ENCODE results near the gene MAFF. TPM values are rescaled to one million over a fixed set of nuclear protein-coding genes. Genes with fewer than 3 reads are reported as not detected.
A peak's percentile ranks its signal among the peaks of the same experiment; 100 is the strongest.

The MAFF gene
- total and polyA plus RNA-seq, 9 of the 15 experiments (the other 6 are each of a cell fraction or from before 2014, with no cell fraction given) = 0.51 to 8.0 (median 5.4) TPM

- H3K4me1 ChIP-seq (replicated peaks in 1 of 2; ENCODE audit: control insufficient read depth in 2 of 2, insufficient read depth in 2 of 2, low read length in 2 of 2) = peaks cover 0 to 24% of the 10 kb centered on the region in 2 experiments; a peak in 2 of 5 replicates
- no peak overlapping the region for H3K4me2 ChIP-seq (ENCODE audit: insufficient read depth, low read length)
- ChIA-PET CTCF (ENCODE audit: low intra/inter-chr PET ratio) (no interaction called here), POLR2A (interaction anchor here (0.7 to 1.2 kb wide), 3 partner anchors 12 to 107 kb away, joined by 3 to 4 read pairs (median 4); no protein-coding TSS in a partner anchor)
- H3K4me3 ChIP-seq = no peak overlapping the region
- H3K9ac ChIP-seq (ENCODE audit: insufficient read depth in 1 of 2, low read depth in 2 of 2, low read length in 2 of 2) = no peak overlapping the region
- FAIRE-seq (no peak), ATAC-seq (no peak), DNase-seq (ENCODE audit: extremely low read depth in 1 of 4, low spot score in 3 of 4) (no peak)
- TF ChIP-seq IRF2 (CRISPR knock-in tag; IDR thresholded peaks at IDR 0.05) = no peak
- no peak for TF ChIP-seq BMI1 (IDR thresholded peaks at IDR 0.05; ENCODE audit: low read length)
- TF ChIP-seq MAFF (IDR thresholded peaks at IDR 0.05; ENCODE audit: low read length) = no peak
- no peak for TF ChIP-seq ZEB2 (IDR thresholded peaks at IDR 0.05)
- H3K27me3 ChIP-seq (ENCODE audit: control insufficient read depth in 2 of 2, insufficient read depth in 2 of 2, low read length in 2 of 2) = no peaks in the 10 kb centered on the region
- WGBS (ENCODE audit: insufficient coverage, low coverage, missing lambda C conversion rate) = 90% methylated on average over 2 of the region's 8 CpGs
- no peak overlapping the region for H2AFZ ChIP-seq (ENCODE audit: low read depth, low read length)
- in situ Hi-C loops (cut with MboI) (no loop called here), intact Hi-C loops (cut with micrococcal nuclease) (no loop called here)
- no TSS peak for BruUV-seq (replicated peaks)
- H4K20me1 ChIP-seq (replicated peaks; ENCODE audit: control insufficient read depth, insufficient read depth, low read length) = no peaks in the 10 kb centered on the region
- no peaks in the 10 kb centered on the region for H3K9me1 ChIP-seq (ENCODE audit: control insufficient read depth, insufficient read depth, low read length)
- H3K9me3 ChIP-seq (replicated peaks; ENCODE audit: control insufficient read depth, insufficient read depth, low read depth, low read length) = no peaks in the 10 kb centered on the region
- no peak overlapping the region for H3K27ac ChIP-seq (ENCODE audit: extremely low read depth, low read depth, low read length)
- H3K79me2 ChIP-seq (ENCODE audit: control insufficient read depth, insufficient read depth, low read length) = no peaks in the 10 kb centered on the region
- peaks cover 5% of the 10 kb centered on the region; the same call in 2 of the 3 replicates for H3K36me3 ChIP-seq (ENCODE audit: control insufficient read depth, insufficient read depth, low read length)
Observed at GRCh38 chr22:38220163-38220562, 18.4 kb downstream of the MAFF start.

DNA sequence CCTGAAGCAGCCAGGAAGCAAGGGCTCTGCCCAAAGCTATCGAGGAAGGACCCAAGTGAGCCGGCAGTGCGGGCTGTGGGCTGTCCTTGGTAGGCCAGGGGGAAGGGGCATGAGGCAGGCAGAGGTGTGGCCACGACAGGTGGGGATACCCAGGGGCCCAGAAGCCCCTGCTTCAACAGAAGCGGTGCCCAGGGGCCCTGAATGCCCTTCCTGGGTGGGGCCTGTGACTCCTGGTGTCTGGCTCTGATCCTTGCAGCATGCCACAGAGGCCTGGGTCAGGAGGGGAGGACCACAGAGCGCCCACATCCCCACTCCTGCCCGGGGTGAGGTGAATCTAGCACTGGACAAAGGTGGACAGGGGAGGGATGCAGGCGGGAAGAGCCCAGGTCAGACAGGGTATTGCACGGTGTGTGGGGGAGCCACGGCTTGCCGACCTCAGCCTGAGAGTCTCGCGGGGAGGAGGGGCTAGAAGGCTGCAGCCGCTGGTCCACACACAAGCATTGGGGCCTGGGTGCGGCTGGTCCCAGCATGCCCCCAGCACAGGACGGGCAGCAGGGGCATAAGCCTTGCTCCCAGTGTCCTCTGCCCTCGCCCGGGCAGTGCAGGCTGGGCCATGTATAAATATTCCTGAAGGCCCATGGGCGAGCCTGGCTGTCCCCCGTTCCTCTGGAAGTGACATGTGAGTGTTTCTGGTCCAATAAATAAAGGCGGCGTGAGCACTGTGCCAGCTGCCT, 19.0 kb downstream of the MAFF start:
- 84% methylated on average over 9 of the region's 22 CpGs for WGBS (ENCODE audit: insufficient coverage, low coverage, missing lambda C conversion rate)
- no peak overlapping the region for H3K27ac ChIP-seq (ENCODE audit: extremely low read depth, low read depth, low read length)
- in situ Hi-C loops (cut with MboI) = no loop called here
- H3K9ac ChIP-seq (ENCODE audit: insufficient read depth in 1 of 2, low read depth in 2 of 2, low read length in 2 of 2) = peak overlapping the region in 1 of 2 experiments; percentile 26; a peak in 1 of 4 replicates
- no peak overlapping the region for H3K4me2 ChIP-seq (ENCODE audit: insufficient read depth, low read length)
- no peak overlapping the region for H2AFZ ChIP-seq (ENCODE audit: low read depth, low read length)
- ChIA-PET POLR2A (interaction anchor here (0.7 to 1.2 kb wide), 2 partner anchors 13 to 108 kb away, joined by 3 to 4 read pairs; no protein-coding TSS in a partner anchor), CTCF (ENCODE audit: low intra/inter-chr PET ratio) (no interaction called here)
- intact Hi-C loops (cut with micrococcal nuclease) = no loop called here
- peaks cover 5% of the 10 kb centered on the region; the same call in 2 of the 3 replicates for H3K36me3 ChIP-seq (ENCODE audit: control insufficient read depth, insufficient read depth, low read length)
- DNase-seq (ENCODE audit: extremely low read depth in 1 of 4, low spot score in 3 of 4) (no peak), FAIRE-seq (no peak), ATAC-seq (no peak)
- H3K9me3 ChIP-seq (replicated peaks; ENCODE audit: control insufficient read depth, insufficient read depth, low read depth, low read length) = no peaks in the 10 kb centered on the region
- H3K27me3 ChIP-seq (ENCODE audit: control insufficient read depth in 2 of 2, insufficient read depth in 2 of 2, low read length in 2 of 2) = no peaks in the 10 kb centered on the region
- TF ChIP-seq POLR2G (IDR thresholded peaks at IDR 0.05; ENCODE audit: low read depth, low read length) (0 out of 2 replicates have a peak, but pooled peaks have one; percentile 37), EP300 (IDR thresholded peaks at IDR 0.05; ENCODE audit: low read length) (no peak)
- no TSS peak for BruUV-seq (replicated peaks)
- no peak overlapping the region for H3K4me3 ChIP-seq
- peaks cover 0 to 19% of the 10 kb centered on the region in 2 experiments; a peak in 1 of 5 replicates for H3K4me1 ChIP-seq (replicated peaks in 1 of 2; ENCODE audit: control insufficient read depth in 2 of 2, insufficient read depth in 2 of 2, low read length in 2 of 2)
- no peaks in the 10 kb centered on the region for H3K9me1 ChIP-seq (ENCODE audit: control insufficient read depth, insufficient read depth, low read length)
- H4K20me1 ChIP-seq (replicated peaks; ENCODE audit: control insufficient read depth, insufficient read depth, low read length) = no peaks in the 10 kb centered on the region
- H3K79me2 ChIP-seq (ENCODE audit: control insufficient read depth, insufficient read depth, low read length) = no peaks in the 10 kb centered on the region
